Inferior parietal cortex (tissue), 1 donor: Measurements from ENCODE around the gene GPT2.
"Not testable (repeated sequence)": the region's sequence is repeated elsewhere in the genome, so short reads cannot be mapped to it uniquely, and the experiment has no call there.

ENCODE experiments used
- DNase-seq: peaks from one replicate; pipeline ENCODE4 v3.0.0-alpha.2; 2016; ENCODE audit errors: extremely low spot score

GPT2 gene

DNA sequence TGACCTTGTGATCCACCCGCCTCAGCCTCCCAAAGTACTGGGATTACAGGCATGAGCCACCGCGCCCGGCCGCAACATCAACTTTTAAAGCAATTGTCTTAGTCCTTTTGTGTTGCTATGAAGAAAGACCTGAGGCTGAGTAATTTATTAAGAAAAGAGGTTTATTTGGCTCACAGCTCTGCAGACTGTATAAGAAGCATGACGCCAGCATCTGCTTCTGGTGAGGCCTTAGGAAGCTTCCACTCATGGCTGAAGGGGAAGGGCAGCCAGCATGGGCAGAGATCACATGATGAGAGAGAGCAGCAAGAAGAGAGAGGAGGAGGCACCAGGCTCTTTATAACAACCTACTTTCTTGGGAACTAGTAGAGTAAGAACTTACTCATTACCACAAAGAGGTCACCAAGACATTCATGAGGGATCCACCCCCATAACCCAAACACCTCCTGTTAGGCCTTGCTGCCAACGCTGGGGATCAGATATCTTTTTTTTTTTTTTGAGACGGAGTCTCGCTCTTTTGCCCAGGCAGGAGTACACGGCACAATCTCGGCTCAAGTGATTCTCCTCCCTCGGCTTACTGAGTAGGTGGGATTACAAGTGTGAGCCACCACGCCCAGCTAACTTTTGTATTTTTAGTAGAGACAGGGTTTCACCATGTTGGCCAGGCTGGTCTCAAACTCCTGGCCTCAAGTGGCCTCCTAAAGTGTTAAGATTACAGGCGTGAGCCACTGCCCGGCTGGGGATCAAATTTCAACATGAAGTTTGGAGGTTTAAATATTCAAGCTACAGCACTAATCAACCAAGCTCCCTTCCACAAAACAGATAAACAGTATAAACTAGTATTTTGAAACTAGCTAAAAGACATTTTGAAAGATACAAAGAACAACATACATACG, 21.4 kb upstream of the GPT2 start:
- DNase-seq: no peak

DNA sequence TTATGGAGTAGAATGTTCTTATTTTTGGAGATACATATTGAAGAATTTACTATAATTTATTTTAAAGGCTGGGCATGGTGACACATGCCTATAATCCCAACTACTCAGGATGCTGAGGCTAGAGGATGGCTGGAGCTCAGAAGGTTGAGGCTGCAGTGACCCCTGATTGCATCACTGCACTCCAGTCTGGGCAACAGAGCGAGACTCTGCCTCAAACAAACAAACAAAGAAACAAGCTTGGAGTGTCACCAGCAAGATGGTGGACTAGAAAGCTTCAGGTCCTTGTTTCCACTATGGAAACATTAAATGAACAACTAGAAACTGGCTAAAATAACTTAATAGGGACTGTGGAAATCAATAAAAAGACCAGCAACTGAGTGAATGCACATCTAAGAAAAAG, 17.9 kb upstream of the GPT2 start:
- no peak for DNase-seq

DNA sequence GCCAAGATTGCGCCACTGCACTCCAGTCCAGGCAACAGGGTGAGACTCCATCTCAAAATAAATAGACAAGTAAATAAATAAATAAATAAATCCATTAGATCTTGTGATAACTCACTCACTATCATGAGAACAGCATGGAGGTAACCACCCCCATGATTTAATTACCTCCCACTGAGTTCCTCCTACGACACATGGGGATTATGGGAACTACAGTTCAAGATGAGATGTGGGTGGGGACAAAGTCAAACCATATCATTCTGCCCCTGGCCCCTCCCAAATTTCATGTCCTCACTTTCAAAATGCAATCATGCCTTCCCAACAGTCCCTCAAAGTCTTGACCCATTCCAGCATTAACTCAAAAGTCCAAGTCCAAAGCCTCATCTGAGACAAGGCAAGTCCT, 16.7 kb upstream of the GPT2 start:
- not testable (repeated sequence) for DNase-seq

DNA sequence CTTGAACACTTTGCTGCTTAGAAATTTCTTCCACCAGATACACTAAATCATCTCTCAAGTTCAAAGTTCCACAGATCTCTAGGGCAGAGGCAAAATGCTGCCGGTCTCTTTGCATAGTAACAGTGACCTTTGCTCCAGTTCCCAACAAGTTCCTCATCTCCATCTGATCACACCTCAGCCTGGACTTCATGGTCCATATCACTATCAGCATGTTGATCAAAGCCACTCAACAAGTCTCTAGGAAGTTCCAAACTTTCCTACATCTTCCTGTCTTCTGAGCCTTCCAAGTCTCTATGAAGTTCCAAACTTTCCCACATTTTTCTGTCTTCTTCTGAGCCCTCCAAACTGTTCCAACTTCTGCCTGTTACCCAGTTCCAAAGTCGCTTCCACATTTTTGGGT, 15.3 kb upstream of the GPT2 start:
- not testable (repeated sequence) for DNase-seq

DNA sequence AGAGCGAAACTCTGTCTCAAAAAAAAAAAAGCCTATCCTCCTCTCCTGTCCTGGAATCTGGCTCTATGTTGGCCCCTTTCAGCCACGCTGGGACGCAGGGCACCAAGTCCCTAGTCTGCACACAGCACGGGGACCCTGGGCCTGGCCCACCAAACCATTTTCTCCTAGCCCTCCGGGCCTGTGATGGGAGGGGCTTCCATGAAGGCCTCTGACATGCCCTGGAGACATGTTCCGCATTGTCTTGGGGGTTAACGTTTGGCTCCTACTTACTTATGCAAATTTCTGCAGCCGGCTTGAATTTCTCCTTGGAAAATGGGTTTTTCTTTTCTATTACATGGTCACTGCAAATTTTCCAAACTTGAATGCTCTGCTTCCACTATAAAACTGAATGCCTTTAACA, 12.6 kb upstream of the GPT2 start:
- no peak for DNase-seq

DNA sequence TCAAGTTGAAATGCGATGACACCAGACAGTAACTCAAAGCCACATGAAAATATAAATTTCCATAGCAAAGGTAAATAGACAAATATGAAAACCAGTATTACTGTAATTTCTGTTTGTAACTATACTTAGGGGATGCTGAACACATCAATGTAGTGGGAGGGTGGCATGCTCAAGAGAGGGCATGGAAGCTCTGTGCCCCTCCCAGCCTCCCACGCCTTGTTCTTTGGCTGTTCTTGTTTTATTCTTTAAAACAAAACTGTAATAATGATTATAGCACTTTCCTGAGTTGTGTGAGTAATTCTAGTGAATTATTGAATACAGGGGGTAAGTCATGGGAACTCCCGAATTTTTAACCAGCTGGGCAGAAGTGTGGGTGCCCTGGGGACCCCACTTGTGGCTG, 11.0 kb upstream of the GPT2 start:
- no peak for DNase-seq

DNA sequence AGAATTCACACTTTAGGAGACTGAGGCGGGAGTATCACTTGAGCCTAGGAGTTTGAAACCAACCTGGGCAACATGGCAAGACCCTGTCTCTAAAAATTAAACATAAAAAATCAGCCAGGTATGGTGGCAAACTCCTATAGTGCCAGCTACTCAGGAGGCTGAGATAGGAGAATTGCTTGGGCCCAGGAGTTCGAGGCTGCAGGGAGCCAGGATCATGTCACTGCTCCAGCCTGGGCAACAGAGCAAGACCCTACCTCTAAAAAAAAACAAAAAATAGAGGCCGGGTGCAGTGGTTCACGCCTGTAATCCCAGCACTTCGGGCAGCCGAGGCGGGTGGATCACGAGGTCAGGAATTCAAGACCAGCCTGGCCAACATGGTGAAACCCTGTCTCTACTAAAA, 8.9 kb upstream of the GPT2 start:
- no peak for DNase-seq

DNA sequence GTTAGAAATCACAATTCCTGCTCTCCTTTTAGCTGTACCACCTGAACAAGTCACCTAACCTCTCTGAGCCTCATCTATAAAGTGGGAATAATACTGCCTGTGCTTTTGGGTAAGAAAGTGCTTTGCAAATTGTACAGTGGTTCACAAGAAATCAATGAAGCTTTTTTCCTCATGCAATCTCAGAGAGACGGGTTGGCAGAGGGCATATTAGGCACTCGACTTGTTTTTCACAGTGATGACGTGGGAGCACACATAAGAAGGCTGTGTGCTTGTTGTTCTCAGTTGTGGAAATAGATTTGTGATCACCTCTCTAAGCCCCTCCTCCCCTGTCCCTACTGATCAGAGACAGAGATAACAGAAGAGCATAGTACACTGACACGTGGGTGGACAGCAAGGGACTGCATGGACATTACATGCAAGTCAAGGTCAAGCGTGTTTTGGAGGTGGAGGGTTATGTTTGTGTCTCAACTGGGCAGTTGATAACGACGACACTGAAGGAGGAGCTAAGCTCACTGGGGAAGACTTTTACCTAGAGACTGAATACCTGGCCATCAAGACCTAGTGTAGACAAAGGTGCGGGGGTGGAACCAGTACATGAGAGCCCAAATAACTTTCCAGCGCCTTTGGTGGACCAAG, 1.7 kb upstream of the GPT2 start:
- DNase-seq: no peak

DNA sequence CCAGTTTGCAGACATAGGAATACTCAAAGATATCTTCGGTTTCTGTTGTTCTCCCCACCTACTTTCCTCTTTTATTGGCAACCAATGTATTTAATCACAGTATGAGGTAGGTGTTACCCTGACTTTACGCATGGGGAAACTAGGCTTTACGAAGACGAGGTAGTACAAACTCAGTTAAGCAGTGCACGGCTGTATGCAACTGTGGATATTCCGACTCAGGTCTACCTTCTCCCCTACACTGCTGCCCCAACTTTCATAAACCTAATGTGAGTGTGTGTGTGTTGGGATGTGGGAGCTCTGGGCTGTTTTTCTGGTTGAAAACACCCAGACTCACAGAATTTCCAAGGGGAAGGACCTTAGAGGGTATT, 1.2 kb upstream of the GPT2 start:
- DNase-seq: no peak

DNA sequence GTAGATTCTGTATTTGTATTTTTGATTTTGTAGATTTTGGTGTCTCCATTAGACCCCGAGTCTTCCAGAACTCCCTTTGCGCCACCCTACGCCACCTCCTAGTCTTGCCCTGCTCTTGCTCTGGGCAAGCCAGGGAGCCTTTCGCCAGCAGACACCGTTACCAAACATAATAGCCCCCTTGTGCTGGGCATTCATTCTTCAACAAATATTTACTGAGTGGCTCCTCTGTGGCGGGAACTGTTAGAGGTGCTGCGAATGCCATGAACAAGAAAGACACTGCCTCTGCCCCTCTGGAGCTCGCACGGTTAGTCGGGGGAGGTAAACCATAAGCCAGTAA, 841 bp upstream of the GPT2 start:
- DNase-seq: no peak

DNA sequence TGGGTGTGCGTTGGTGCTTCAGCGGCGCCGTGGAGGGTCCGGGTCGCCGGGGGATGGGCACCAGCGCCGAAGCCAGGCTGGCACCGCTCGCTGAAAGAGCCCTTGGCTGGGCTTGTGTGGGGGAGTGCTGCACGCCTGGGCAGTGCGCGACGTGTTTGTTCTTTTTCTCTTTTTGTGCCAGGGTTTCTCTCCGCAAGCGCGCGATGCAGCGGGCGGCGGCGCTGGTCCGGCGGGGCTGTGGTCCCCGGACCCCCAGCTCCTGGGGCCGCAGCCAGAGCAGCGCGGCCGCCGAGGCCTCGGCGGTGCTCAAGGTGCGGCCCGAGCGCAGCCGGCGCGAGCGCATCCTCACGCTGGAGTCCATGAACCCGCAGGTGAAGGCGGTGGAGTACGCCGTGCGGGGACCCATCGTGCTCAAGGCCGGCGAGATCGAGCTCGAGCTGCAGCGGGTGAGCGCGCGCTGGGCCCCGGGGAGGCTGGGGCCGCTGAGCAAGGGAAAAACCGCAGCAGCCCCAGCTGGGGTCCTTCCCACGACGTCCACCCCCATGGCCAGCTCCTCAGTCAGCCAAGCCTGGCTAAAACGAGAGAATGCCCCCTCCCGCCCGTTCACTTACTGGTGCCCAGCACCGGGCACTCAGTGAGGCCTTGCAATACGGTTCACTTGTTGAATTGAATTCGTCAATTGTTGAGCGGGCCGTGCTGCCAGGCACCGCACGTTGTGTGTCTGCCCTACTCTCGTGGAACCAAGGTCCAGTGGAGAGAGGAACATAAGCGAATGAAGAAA, 541 bp downstream of the GPT2 start:
- DNase-seq: no peak

DNA sequence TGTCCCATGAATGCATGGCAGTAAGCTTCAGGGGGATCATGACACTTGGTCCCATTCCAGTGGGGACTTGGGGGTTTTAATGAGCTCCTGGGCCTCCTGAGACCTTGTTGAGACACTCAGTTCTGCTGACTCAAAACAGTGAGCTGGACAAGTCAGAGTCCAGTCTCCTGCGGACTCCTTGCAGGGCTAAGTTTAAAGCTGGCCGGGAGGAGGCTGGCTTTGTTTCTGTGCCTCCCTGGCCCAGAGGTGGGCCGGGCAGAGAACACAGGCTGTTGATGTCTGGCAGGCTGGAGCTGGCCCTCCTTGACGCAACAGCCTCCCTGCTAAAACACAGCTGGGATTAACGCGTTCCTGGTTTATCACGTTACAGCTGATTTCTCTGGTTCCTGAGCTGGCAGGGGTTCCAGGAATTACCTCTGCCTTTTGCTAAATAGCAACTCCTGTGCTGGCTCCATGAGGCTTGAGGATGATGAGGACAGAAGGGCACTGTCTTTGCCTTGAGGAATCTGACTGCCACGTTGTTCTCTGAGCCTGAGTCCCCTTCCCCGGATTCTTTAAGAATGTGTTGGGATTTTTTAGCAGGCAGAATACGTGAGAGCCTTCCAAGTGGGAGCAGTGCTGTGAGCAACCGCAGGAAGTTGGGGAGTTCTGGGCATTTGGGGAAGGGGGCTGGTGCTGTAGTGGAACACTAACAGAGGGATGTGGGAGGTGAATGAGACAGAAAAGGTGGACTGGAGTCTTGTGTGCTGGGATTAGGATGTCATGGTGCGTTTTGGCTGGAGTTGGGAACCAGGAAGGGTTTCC, 2.0 kb downstream of the GPT2 start:
- DNase-seq: no peak

DNA sequence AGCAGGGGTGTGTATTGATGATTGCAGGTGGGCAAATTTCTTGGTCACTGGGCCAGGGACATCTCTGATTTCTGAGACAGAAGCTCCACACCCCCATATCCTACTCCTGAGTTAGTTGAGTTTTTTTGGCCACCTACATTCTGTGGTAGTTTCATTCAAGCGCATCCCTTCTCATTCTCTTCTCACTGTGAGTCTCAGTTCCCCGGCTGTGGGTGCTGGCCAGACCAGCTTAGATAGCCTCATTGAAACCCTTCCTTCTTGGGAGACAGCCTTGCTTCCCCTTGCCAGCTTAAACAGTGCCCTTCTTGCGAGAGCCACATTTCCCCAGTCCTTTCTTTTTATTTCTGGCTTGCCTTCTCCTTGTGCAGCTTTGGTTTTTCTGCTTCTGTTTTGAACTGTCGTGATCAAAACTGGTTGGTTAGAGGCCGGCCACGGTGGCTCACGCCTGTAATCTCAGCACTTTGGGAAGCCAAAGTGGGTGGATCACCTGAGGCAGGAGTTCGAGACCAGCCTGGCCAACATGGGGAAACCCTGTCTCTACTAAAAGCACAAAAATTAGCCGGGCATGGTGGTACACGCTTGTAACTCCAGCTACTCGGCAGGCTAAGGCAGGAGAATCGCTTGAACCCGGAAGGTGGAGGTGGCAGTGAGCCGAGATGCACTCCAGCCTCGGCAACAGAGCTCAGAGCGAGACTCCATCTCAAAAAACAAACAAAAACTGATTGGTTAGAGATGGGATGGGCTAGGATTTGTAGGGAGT, 2.8 kb downstream of the GPT2 start:
- no peak for DNase-seq

DNA sequence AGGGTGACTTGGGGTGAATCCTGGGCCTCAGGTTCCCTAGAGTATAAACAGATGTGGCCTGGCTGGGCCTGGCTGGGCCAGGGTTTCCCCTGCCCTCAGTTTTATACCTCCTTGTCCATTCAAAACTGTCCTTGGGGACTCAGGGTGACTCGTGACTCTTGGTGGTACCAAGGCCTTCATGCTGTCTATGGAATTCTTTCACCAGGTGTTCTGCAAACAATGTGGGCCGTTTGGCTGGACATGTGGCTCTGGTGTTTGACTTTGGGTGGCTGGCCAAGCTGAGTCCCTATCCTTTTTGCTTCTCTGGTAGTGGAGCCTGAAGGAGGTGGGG, 3.3 kb downstream of the GPT2 start:
- DNase-seq: no peak

DNA sequence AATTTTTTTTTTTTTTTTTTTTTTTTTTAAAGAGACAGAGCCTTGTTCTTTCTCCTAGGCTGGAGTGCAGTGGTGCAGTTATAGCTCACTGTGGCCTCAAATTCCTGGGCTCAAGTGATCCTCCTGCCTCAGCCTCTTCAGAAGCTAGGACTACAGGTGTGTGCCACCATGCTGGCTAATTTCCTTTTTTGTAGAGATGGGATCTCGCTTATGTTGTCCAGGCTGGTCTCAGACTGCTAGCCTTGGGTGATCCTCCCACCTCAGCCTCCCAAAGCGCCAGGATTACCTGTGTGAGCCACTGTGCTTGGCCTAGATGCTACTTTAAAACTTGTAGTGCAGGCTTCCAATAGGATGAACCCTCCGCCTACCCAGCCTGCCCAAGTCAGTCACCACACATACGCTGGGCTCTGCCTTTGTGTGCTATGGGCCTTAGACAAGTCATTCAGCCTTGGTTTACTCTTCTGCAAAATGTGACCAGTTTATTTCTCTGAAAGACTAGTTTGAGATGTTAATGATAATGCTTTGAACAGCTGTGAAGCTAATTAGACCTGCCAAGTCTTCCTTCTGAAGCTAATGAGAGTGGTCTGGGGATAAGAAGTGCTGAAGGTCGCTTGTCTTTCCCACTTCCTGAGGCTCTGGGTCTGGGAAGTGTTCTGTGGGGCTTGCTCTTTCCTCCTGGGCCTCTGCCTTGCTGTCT, 5.2 kb downstream of the GPT2 start:
- DNase-seq: no peak

DNA sequence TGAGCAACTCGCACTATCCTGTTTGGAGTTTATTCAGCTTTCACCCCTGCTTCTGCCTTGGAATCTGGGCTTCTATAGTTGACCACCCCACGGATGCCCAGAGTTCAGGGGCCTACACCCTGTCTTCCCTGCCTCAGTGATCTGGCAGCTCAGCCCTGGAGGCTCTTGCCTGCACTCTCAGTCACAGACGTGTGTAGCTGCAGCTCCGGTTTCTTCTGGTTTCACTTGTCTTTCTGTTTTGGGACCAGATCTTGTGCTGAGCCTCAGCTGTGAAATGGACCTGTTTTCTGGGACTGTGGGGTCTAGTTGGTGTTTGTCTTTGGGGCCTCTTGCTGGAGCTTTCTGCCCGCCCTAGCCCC, 5.8 kb downstream of the GPT2 start:
- no peak for DNase-seq

DNA sequence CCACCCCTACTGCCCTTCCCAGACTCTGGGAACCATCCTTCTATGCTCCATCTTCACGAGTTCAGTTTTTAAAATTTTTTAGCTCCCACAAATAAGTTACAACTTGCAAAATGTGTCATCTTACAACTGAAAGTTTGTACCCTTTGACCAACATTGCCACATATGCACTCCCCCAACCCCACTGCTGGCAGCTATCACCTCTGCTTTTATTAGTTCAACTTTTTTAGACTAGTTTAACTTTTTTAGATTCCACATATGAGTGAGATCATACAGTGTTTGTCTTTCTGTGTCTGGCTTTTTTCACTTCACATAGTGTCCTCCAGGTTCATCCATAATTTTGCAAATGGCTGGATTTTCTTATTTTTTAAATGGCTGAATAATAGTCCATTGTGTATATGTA, 7.7 kb downstream of the GPT2 start:
- no peak for DNase-seq

DNA sequence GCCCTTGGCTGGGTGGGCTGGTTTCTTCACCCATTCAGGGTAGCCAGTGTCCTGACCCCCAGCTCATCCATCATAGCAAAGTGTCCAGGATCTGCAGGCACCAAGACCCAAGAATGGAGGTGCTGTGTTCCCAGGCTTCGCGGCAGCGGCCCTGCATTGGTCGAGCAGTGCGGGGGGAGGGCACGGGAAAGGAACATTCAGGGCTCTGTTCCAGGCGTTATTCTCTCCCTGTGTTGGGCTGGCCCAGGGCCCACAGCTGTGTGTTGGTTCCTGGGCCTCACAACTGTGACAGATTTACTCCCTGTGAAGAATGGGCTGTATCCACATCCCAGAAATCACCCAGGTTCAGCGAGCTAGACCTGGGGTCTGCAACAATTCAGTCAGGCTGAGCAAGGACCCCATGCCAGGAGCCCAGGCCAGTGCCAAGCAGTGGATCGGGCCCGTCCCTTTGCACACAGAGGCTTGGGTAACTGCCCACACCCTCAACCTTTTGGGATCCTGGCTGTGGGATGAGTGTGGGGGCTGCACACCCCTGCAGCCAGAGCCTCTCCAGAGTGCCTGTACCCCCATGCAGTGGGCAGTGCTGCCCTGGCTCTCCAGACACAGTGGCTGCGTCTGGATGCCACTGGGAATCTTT, 10.0 kb downstream of the GPT2 start:
- DNase-seq: peak; percentile 70

DNA sequence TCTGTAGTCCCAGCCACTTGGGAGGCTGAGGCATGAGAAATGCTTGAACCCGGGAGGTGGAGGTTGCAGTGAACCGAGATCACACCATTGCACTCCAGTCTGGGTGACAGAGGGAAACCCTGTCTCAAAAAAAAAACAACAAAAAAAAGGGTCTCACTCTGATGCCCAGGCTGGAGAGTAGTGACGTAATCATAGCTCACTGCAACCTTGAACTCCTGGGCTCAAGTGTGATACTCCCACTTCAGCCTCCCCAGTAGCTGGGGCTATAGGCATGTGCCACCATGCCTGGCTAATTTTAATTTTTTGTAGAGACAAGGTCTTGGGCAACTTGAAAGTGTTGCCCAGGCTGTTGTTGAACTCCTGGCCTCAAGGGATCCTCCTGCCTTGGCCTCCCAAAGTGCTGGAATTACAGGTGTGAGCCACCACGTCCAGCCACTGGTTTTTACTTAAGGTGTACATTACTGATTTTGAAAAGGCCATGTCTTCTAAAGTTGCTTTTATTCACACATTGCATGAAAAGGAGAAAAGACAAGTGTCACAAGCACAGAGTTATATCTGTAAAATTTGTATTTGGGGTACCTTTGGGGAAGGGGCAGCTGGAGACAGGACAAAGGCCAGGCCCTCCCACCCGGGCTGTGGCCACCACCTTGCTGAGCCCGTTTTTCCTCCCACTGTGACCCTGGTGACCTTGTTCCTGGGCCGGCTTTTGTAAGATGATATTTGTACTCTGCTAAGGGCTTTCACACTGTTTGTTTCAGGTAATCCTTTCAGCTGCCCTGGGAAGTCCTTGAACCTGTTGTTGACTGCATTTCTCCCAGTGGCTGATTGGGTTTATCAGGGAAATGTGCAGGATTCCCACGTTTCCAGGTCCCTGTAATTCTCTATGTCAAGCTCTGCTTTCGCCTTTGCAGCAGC, 11.5 kb downstream of the GPT2 start:
- DNase-seq: no peak
